Measurements from ENCODE around the gene PCNX4. TPM values are rescaled to one million over a fixed set of nuclear protein-coding genes. Genes with fewer than 3 reads are reported as not detected.

Gene PCNX4
- total and polyA plus RNA-seq, 8 donors: 9.5 to 24.0 (median 16.1) TPM

GRCh38 chr14:60170948-60171347 lies 79.2 kb downstream of the PCNX4 start:
- Histone ChIP-seq H3K9me3 (no peaks in the 10 kb centered on the region), H3K36me3 (no peaks in the 10 kb centered on the region), H3K4me3 (no peak overlapping the region), H3K27ac (no peak overlapping the region), H3K27me3 (no peaks in the 10 kb centered on the region), H3K4me1 (peaks cover 0 to 2% (median 0%) of the 10 kb centered on the region in 3 donors)
- ATAC-seq: no peak
- intact Hi-C loops (cut with DNase I): no loop called here
- FAIRE-seq: no peak
- no peak for DNase-seq
- no peak for TF ChIP-seq CTCF (IDR thresholded peaks at IDR 0.05)
- whole genome bisulfite sequencing, 2 donors: 77 to 87% methylated on average over 4 of the region's 4 CpGs

GRCh38 chr14:60171690-60172089 lies 80.0 kb downstream of the PCNX4 start:
- no peak overlapping the region for H3K4me3 ChIP-seq
- H3K4me1 ChIP-seq: no peaks in the 10 kb centered on the region
- DNase-seq (no peak), ATAC-seq (no peak), FAIRE-seq (no peak)
- H3K27ac ChIP-seq: no peak overlapping the region
- no peaks in the 10 kb centered on the region for H3K27me3 ChIP-seq
- intact Hi-C loops (cut with DNase I): no loop called here
- no peaks in the 10 kb centered on the region for H3K36me3 ChIP-seq
- TF ChIP-seq CTCF (IDR thresholded peaks at IDR 0.05): no peak
- 89 to 90% methylated on average over 2 of the region's 2 CpGs for WGBS, 2 donors
- H3K9me3 ChIP-seq: no peaks in the 10 kb centered on the region

GRCh38 chr14:60174352-60175254 lies 82.9 kb downstream of the PCNX4 start:
- FAIRE-seq: no peak

GRCh38 chr14:60175255-60175902 lies 83.7 kb downstream of the PCNX4 start:
- no peak overlapping the region for H3K4me3 ChIP-seq
- WGBS, 2 donors: 67 to 78% methylated on average over 2 of the region's 2 CpGs
- TF ChIP-seq CTCF (IDR thresholded peaks at IDR 0.05): no peak
- ATAC-seq (no peak), FAIRE-seq (no peak), DNase-seq (no peak)
- no peaks in the 10 kb centered on the region for H3K27me3 ChIP-seq
- intact Hi-C loops (cut with DNase I): no loop called here
- no peaks in the 10 kb centered on the region for H3K9me3 ChIP-seq
- H3K4me1 ChIP-seq: no peaks in the 10 kb centered on the region
- H3K36me3 ChIP-seq: no peaks in the 10 kb centered on the region
- H3K27ac ChIP-seq: no peak overlapping the region

More at GRCh38 chr14:60174352-60175254, 82.9 kb downstream of the PCNX4 start:
- H3K4me3 ChIP-seq: no peak overlapping the region
- WGBS, 2 donors: 72 to 79% methylated on average over 11 of the region's 11 CpGs
- TF ChIP-seq CTCF (IDR thresholded peaks at IDR 0.05): no peak
- H3K27me3 ChIP-seq: no peaks in the 10 kb centered on the region
- DNase-seq: no peak
- no peaks in the 10 kb centered on the region for H3K4me1 ChIP-seq
- no peaks in the 10 kb centered on the region for H3K36me3 ChIP-seq
- intact Hi-C loops (cut with DNase I): no loop called here
- ATAC-seq: no peak
- no peak overlapping the region for H3K27ac ChIP-seq
- no peaks in the 10 kb centered on the region for H3K9me3 ChIP-seq

- 88 to 91% methylated on average over 1 of the region's 1 CpG for WGBS, 2 donors
- Histone ChIP-seq H3K9me3 (no peaks in the 10 kb centered on the region), H3K36me3 (no peaks in the 10 kb centered on the region), H3K4me3 (no peak overlapping the region), H3K27ac (no peak overlapping the region), H3K4me1 (no peaks in the 10 kb centered on the region), H3K27me3 (no peaks in the 10 kb centered on the region)
- ATAC-seq (no peak), FAIRE-seq (no peak), DNase-seq (no peak)
- intact Hi-C loops (cut with DNase I): no loop called here
- no peak for TF ChIP-seq CTCF (IDR thresholded peaks at IDR 0.05)
Observed at GRCh38 chr14:60178164-60178563, 86.4 kb downstream of the PCNX4 start.
